ENCODE measurements around the gene PLS3. TPM values are rescaled to one million over a fixed set of nuclear protein-coding genes. Genes with fewer than 3 reads are reported as not detected.

PLS3 gene
- total and polyA plus RNA-seq, 2 of the 4 experiments (the other 2 are of a cell fraction), result 158 to 252 TPM

- no peak overlapping the region for H3K9ac ChIP-seq (ENCODE audit: low read depth, low read length)
Observed at GRCh38 chrX:115642311-115642710, 81.3 kb downstream of the PLS3 start.

More at GRCh38 chrX:115642311-115642710, 81.3 kb downstream of the PLS3 start:
- no peaks in the 10 kb centered on the region for H3K9me1 ChIP-seq (ENCODE audit: insufficient read depth, low read length)
- dilution Hi-C loops (cut with HindIII; ENCODE audit: low sequenced_read_pairs, unreplicated experiment), result no loop called here
- no peak overlapping the region for H3K23ac ChIP-seq (ENCODE audit: low read depth, low read length)
- no peak overlapping the region for H2BK15ac ChIP-seq (ENCODE audit: low read depth, low read length)
- no peaks in the 10 kb centered on the region for H3K9me3 ChIP-seq (ENCODE audit: control insufficient read depth, insufficient read depth, low read length)
- no peak overlapping the region for H2AK5ac ChIP-seq (ENCODE audit: low read depth, low read length)
- peak overlapping the region; percentile 26; the same call in 1 of the 2 replicates for H3K27ac ChIP-seq (ENCODE audit: insufficient read depth, low read length)
- peaks cover 7% of the 10 kb centered on the region for H3K36me3 ChIP-seq (ENCODE audit: control insufficient read depth, insufficient read depth, low read length)
- H4K20me1 ChIP-seq (ENCODE audit: insufficient read depth, low read length), result no peaks in the 10 kb centered on the region
- no peaks in the 10 kb centered on the region for H3K4me1 ChIP-seq (ENCODE audit: control insufficient read depth, insufficient read depth, low read length)
- no peak overlapping the region for H3K4me3 ChIP-seq (ENCODE audit: insufficient read depth, low read depth, low read length)
- no peak overlapping the region for H3K18ac ChIP-seq (ENCODE audit: low read depth, low read length)
- BruUV-seq (replicated peaks), result no TSS peak
- peak overlapping the region; percentile 3 for H2BK5ac ChIP-seq (ENCODE audit: low read depth, low read length, poor library complexity, severe bottlenecking)
- DNase-seq, result no peak
- no peak overlapping the region for H2BK120ac ChIP-seq (ENCODE audit: low read depth, low read length)
- 0 out of 2 replicates have a peak overlapping the region, but pooled peaks have one; percentile 12 for H4K5ac ChIP-seq (ENCODE audit: low read depth, low read length)
- H3K14ac ChIP-seq (replicated peaks; ENCODE audit: low read depth, low read length), result no peak overlapping the region
- intact Hi-C loops (cut with micrococcal nuclease), result loop anchor here (5.0 kb wide), 1 partner anchor 60 kb away; no protein-coding TSS in a partner anchor
- ChIA-PET POLR2A (ENCODE audit: unreplicated experiment) (no interaction called here), CTCF (interaction anchor here (0.7 to 1.9 kb wide), 8 partner anchors 13 to 312 kb away, joined by 3 to 9 read pairs (median 4); no protein-coding TSS in a partner anchor)
- H2AFZ ChIP-seq (replicated peaks; ENCODE audit: low read length, poor library complexity), result no peak overlapping the region
- H2AK9ac ChIP-seq (replicated peaks; ENCODE audit: low read depth, low read length, poor library complexity), result no peak overlapping the region
- no peak overlapping the region for H3K4ac ChIP-seq (ENCODE audit: low read depth, low read length)
- H3K56ac ChIP-seq (ENCODE audit: extremely low read depth, insufficient read depth, low read length), result no peak overlapping the region
- no peak overlapping the region for H2BK20ac ChIP-seq (ENCODE audit: low read depth, low read length)
- TF ChIP-seq ELK1 (IDR thresholded peaks at IDR 0.05; ENCODE audit: borderline replicate concordance, low read depth, low read length), result no peak
- no peak for TF ChIP-seq POLR2A (IDR thresholded peaks at IDR 0.05; ENCODE audit: low read depth, low read length)
- TF ChIP-seq CHD1 (IDR thresholded peaks at IDR 0.05; ENCODE audit: low read depth, low read length), result no peak
- TF ChIP-seq RFX5 (IDR thresholded peaks at IDR 0.05; ENCODE audit: low read depth, low read length), result no peak
- no peak overlapping the region for H4K91ac ChIP-seq (ENCODE audit: insufficient read depth, low read depth, low read length)
- no peak overlapping the region for H3K4me2 ChIP-seq (ENCODE audit: low read depth, low read length)
- in situ Hi-C loops (cut with MboI; ENCODE audit: low sequenced_read_pairs), result loop anchor here (5.0 kb wide), 1 partner anchor 310 kb away; no protein-coding TSS in a partner anchor
- H4K8ac ChIP-seq (ENCODE audit: low read depth in 2 of 2, low read length in 2 of 2), result no peak overlapping the region
- peaks cover 0 to 4% of the 10 kb centered on the region in 2 experiments; a peak in 1 of 4 replicates for H3K79me1 ChIP-seq (ENCODE audit: low read depth in 1 of 2, low read length in 2 of 2)
- peaks cover 4% of the 10 kb centered on the region for H3K27me3 ChIP-seq (ENCODE audit: control insufficient read depth, insufficient read depth, low read length)
- no peak for ATAC-seq (ENCODE audit: low read depth)
- no CpG with 5 or more reads among the region's 2 CpGs for WGBS, 2 experiments (ENCODE audit: extremely low coverage in 2 of 2, insufficient read length in 1 of 2)

Measured in IMR-90 (cell line).